Measurements from ENCODE around the gene RIPK1. TPM values are rescaled to one million over a fixed set of nuclear protein-coding genes. Genes with fewer than 3 reads are reported as not detected.

RIPK1 gene
- total and polyA plus RNA-seq, 2 of the 8 experiments (the other 6 are each of a cell fraction or from before 2014, with no cell fraction given), result 5.9 to 22.9 TPM

DNA sequence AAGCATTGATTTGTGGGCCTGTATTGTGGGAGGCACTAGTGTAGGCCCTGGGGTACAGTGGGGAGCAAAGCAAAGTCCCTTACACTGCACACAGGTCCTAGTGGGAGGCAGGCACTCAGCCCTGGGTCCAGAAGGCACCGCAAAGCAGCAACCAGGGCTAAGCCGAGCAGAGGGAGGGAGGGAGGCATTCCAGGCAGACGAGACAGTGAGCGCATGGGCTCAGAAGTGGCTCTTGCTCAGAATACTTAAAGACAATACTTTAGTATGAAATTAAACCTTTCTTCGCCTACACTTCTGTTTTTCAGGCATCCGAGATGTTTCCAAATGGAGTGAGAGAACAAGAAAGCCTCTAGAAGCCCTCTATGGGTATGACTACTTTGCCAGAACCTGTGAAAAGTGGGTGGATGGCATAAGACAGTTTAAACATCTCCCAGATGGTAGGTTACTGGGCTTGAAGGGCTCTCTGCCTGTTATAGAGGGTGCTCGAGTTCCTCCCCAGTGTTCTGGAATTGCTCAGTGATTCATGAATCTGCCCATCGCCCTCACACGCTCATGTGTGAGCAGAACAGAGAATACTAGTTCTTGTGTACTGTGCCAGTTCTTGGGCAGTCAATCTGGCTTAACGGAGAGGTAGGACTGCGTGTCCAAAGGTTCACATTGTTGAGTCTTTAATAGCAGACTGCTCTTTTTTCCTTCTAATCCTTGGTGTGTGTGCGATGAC lies 68.9 kb downstream of the RIPK1 start:
- Histone ChIP-seq H3K23me2 (ENCODE audit: low read depth, low read length) (no peaks in the 10 kb centered on the region), H3K18ac (ENCODE audit: extremely low read depth, low read length) (no peak overlapping the region), H4K5ac (ENCODE audit: insufficient read length, low read depth, low read length) (no peak overlapping the region), H2BK15ac (ENCODE audit: low read length) (no peak overlapping the region), H3K79me1 (ENCODE audit: low read depth, low read length) (no peaks in the 10 kb centered on the region), H3K14ac (ENCODE audit: insufficient read length) (no peak overlapping the region), H3K27me3 (replicated peaks in 1 of 4; ENCODE audit: control insufficient read depth in 3 of 4, extremely low read depth in 1 of 4, insufficient read depth in 3 of 4, low read length in 3 of 4) (no peaks in the 10 kb centered on the region), H3K27ac (ENCODE audit: low read depth, low read length) (no peak overlapping the region), H3K9me3 (ENCODE audit: insufficient read depth in 2 of 2, low read depth in 1 of 2, low read length in 1 of 2) (no peaks in the 10 kb centered on the region), H2BK5ac (ENCODE audit: low read depth, low read length) (no peak overlapping the region), H3K4ac (replicated peaks; ENCODE audit: insufficient read length, low read depth, low read length) (no peak overlapping the region), H3K4me2 (ENCODE audit: insufficient read depth in 1 of 2, low read depth in 2 of 2, low read length in 2 of 2) (no peak overlapping the region), H2BK20ac (ENCODE audit: low read length) (no peak overlapping the region), H3K23ac (ENCODE audit: insufficient read length) (no peak overlapping the region), H3K56ac (replicated peaks; ENCODE audit: insufficient read length, low read depth, low read length) (no peak overlapping the region), H4K8ac (ENCODE audit: extremely low read depth, insufficient read depth, low read length) (no peak overlapping the region), H3K4me3 (ENCODE audit: extremely low read depth in 1 of 4, insufficient read depth in 2 of 4, low read depth in 3 of 4, low read length in 4 of 4) (no peak overlapping the region), H2BK12ac (ENCODE audit: low read depth, low read length) (no peak overlapping the region), H2AFZ (ENCODE audit: low read length) (no peak overlapping the region), H4K20me1 (replicated peaks in 1 of 2; ENCODE audit: control insufficient read depth in 1 of 2, insufficient read depth in 2 of 2, low read length in 2 of 2) (no peaks in the 10 kb centered on the region), H4K91ac (replicated peaks; ENCODE audit: insufficient read length, low read length) (no peak overlapping the region), H3K36me3 (ENCODE audit: control insufficient read depth in 2 of 4, insufficient read depth in 4 of 4, low read length in 3 of 4) (peaks cover 17 to 67% (median 38%) of the 10 kb centered on the region in 4 experiments), H2BK120ac (replicated peaks; ENCODE audit: low read depth, low read length) (no peak overlapping the region), H3K4me1 (replicated peaks in 1 of 4; ENCODE audit: control insufficient read depth in 3 of 4, insufficient read depth in 4 of 4, low read length in 3 of 4) (peaks cover 0 to 8% (median 1%) of the 10 kb centered on the region in 4 experiments; a peak in 2 of 7 replicates), H3K9ac (replicated peaks in 1 of 4; ENCODE audit: extremely low read depth in 1 of 4, low read depth in 3 of 4, low read length in 3 of 4) (no peak overlapping the region), H2AK5ac (ENCODE audit: low read depth, low read length) (no peak overlapping the region), H3K79me2 (ENCODE audit: control insufficient read depth in 1 of 2, insufficient read depth in 2 of 2, low read length in 2 of 2) (no peaks in the 10 kb centered on the region)
- ChIA-PET POLR2A (ENCODE audit: partially characterized antibody) (interaction anchor here (0.8 to 1.4 kb wide), 2 partner anchors 16 to 57 kb away, joined by 3 read pairs; no protein-coding TSS in a partner anchor), CTCF (ENCODE audit: partially characterized antibody) (interaction anchor here (1.6 kb wide), 1 partner anchor 101 kb away, joined by 4 read pairs; no protein-coding TSS in a partner anchor)
- FAIRE-seq (no peak), DNase-seq (ENCODE audit: low read depth in 1 of 2, low spot score in 2 of 2) (no peak)
- 96% methylated on average over 12 of the region's 12 CpGs; no CpG with 5 or more reads in 1 of the 2 experiments for WGBS, 2 experiments (ENCODE audit: extremely low coverage in 1 of 2, insufficient coverage in 1 of 2, insufficient read length in 1 of 2, insufficient replicate concordance in 2 of 2, low coverage in 1 of 2, low lambda C conversion rate in 2 of 2, missing lambda C conversion rate in 1 of 2)
- TF ChIP-seq, protein P1, sequence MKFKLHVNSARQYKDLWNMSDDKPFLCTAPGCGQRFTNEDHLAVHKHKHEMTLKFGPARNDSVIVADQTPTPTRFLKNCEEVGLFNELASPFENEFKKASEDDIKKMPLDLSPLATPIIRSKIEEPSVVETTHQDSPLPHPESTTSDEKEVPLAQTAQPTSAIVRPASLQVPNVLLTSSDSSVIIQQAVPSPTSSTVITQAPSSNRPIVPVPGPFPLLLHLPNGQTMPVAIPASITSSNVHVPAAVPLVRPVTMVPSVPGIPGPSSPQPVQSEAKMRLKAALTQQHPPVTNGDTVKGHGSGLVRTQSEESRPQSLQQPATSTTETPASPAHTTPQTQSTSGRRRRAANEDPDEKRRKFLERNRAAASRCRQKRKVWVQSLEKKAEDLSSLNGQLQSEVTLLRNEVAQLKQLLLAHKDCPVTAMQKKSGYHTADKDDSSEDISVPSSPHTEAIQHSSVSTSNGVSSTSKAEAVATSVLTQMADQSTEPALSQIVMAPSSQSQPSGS (IDR thresholded peaks at IDR 0.05; ENCODE audit: low read length), result no peak
- TF ChIP-seq ZNF274 (IDR thresholded peaks at IDR 0.05; ENCODE audit: borderline replicate concordance, extremely low read depth, low read length) (no peak), POLR2A (IDR thresholded peaks at IDR 0.05; ENCODE audit: control extremely low read depth in 1 of 2, low read depth in 2 of 2, low read length in 2 of 2) (no peak), CTBP2 (IDR thresholded peaks at IDR 0.05; ENCODE audit: borderline replicate concordance, insufficient read depth, insufficient read length, low read length) (no peak), RNF2 (IDR thresholded peaks at IDR 0.05; ENCODE audit: borderline replicate concordance, low read depth, low read length, missing control alignments, poor library complexity, severe bottlenecking) (no peak), CHD1 (IDR thresholded peaks at IDR 0.05; ENCODE audit: low read depth, low read length) (no peak), JUND (IDR thresholded peaks at IDR 0.05; ENCODE audit: low read length) (no peak), GTF2F1 (IDR thresholded peaks at IDR 0.05; ENCODE audit: borderline replicate concordance, low read depth, low read length) (no peak), SAP30 (IDR thresholded peaks at IDR 0.05; ENCODE audit: insufficient read depth, insufficient replicate concordance, low read length) (no peak)
- TF ChIP-seq, protein P2, sequence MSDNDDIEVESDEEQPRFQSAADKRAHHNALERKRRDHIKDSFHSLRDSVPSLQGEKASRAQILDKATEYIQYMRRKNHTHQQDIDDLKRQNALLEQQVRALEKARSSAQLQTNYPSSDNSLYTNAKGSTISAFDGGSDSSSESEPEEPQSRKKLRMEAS (IDR thresholded peaks at IDR 0.05), result no peak
